ENCODE measurements around the gene RAD9B. TPM values are rescaled to one million over a fixed set of nuclear protein-coding genes. Genes with fewer than 3 reads are reported as not detected.
"Not testable (repeated sequence)": the region's sequence is repeated elsewhere in the genome, so short reads cannot be mapped to it uniquely, and the experiment has no call there.

RAD9B gene
- total RNA-seq = 0.26 TPM in 2 replicates

- FAIRE-seq = no peak
- TF ChIP-seq, protein P1, sequence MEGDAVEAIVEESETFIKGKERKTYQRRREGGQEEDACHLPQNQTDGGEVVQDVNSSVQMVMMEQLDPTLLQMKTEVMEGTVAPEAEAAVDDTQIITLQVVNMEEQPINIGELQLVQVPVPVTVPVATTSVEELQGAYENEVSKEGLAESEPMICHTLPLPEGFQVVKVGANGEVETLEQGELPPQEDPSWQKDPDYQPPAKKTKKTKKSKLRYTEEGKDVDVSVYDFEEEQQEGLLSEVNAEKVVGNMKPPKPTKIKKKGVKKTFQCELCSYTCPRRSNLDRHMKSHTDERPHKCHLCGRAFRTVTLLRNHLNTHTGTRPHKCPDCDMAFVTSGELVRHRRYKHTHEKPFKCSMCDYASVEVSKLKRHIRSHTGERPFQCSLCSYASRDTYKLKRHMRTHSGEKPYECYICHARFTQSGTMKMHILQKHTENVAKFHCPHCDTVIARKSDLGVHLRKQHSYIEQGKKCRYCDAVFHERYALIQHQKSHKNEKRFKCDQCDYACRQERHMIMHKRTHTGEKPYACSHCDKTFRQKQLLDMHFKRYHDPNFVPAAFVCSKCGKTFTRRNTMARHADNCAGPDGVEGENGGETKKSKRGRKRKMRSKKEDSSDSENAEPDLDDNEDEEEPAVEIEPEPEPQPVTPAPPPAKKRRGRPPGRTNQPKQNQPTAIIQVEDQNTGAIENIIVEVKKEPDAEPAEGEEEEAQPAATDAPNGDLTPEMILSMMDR (IDR thresholded peaks at IDR 0.05; ENCODE audit: insufficient read depth, low read length, severe bottlenecking) = no peak
- H3K27me3 ChIP-seq (ENCODE audit: control insufficient read depth, insufficient read depth, low read length) = no peaks in the 10 kb centered on the region
- peak; percentile 95 for DNase-seq (ENCODE audit: low read depth)
- H3K36me3 ChIP-seq (ENCODE audit: control insufficient read depth, insufficient read depth, low read length) = no peaks in the 10 kb centered on the region
- peak within 1 kb of the TSS; percentile 70 for H3K4me3 ChIP-seq (ENCODE audit: low read depth, low read length)
Measured at GRCh38 chr12:110501752-110502738, at the start of gene RAD9B, which contains the start of gene VPS29. TSS of gene RAD9B (plus strand) at chr12:110502331. CDS start at chr12:110502338, 7 bp downstream. TSS of gene VPS29 (minus strand) at chr12:110502111. CDS start at chr12:110502051, 60 bp downstream.

GRCh38 chr12:110453569-110454296, 48.4 kb upstream of the RAD9B start:
- DNase-seq (ENCODE audit: low read depth) (no peak), FAIRE-seq (no peak)
- Histone ChIP-seq H3K36me3 (ENCODE audit: control insufficient read depth, insufficient read depth, low read length) (peaks cover 2% of the 10 kb centered on the region), H3K4me3 (ENCODE audit: low read depth, low read length) (no peak overlapping the region), H3K27me3 (ENCODE audit: control insufficient read depth, insufficient read depth, low read length) (no peaks in the 10 kb centered on the region)
- TF ChIP-seq, protein P1 (IDR thresholded peaks at IDR 0.05; ENCODE audit: insufficient read depth, low read length, severe bottlenecking) = no peak

DNA sequence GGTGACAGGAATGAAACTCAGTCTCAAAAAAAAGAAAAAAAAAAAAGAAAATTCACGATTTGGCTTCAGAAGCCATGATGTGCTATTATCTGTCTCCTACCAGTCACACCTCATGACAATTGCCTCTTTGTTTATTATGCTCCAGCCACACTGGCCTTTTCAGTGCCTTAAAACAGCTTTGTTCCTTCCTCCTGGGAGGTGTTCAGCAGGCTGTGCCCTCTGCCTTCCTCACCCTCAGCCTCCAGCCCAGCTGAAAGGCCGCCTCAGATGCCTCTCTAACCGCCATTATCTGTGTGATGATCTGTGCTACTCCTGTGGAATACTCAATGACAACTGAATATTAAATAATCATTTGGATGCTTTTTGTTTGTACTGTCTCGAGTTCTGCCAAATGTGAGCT, 43.4 kb upstream of the RAD9B start:
- Histone ChIP-seq H3K4me3 (ENCODE audit: low read depth, low read length) (no peak overlapping the region), H3K27me3 (ENCODE audit: control insufficient read depth, insufficient read depth, low read length) (no peaks in the 10 kb centered on the region), H3K36me3 (ENCODE audit: control insufficient read depth, insufficient read depth, low read length) (peaks cover 2% of the 10 kb centered on the region)
- no peak for FAIRE-seq
- no peak for DNase-seq (ENCODE audit: low read depth)
- TF ChIP-seq, protein P1 (IDR thresholded peaks at IDR 0.05; ENCODE audit: insufficient read depth, low read length, severe bottlenecking) = no peak

GRCh38 chr12:110461189-110461588, 40.9 kb upstream of the RAD9B start:
- not testable (repeated sequence) for H3K27me3 ChIP-seq (ENCODE audit: control insufficient read depth, insufficient read depth, low read length)

GRCh38 chr12:110465024-110465423, 37.1 kb upstream of the RAD9B start:
- H3K27me3 ChIP-seq (ENCODE audit: control insufficient read depth, insufficient read depth, low read length) = no peaks in the 10 kb centered on the region
- peaks cover 2% of the 10 kb centered on the region for H3K36me3 ChIP-seq (ENCODE audit: control insufficient read depth, insufficient read depth, low read length)
- FAIRE-seq = no peak
- TF ChIP-seq, protein P1 (IDR thresholded peaks at IDR 0.05; ENCODE audit: insufficient read depth, low read length, severe bottlenecking) = no peak
- DNase-seq (ENCODE audit: low read depth) = no peak
- H3K4me3 ChIP-seq (ENCODE audit: low read depth, low read length) = no peak overlapping the region

More at GRCh38 chr12:110461189-110461588, 40.9 kb upstream of the RAD9B start:
- H3K4me3 ChIP-seq (ENCODE audit: low read depth, low read length); DNase-seq (ENCODE audit: low read depth); H3K36me3 ChIP-seq (ENCODE audit: control insufficient read depth, insufficient read depth, low read length); FAIRE-seq: not testable (repeated sequence)

GRCh38 chr12:110465765-110466164, 36.4 kb upstream of the RAD9B start:
- not testable (repeated sequence) for H3K36me3 ChIP-seq (ENCODE audit: control insufficient read depth, insufficient read depth, low read length); FAIRE-seq; DNase-seq (ENCODE audit: low read depth); H3K27me3 ChIP-seq (ENCODE audit: control insufficient read depth, insufficient read depth, low read length); H3K4me3 ChIP-seq (ENCODE audit: low read depth, low read length)

All from bronchial epithelial cell (primary cell).